K562 (cell line): Measurements from ENCODE around the gene GOLPH3. TPM values are rescaled to one million over a fixed set of nuclear protein-coding genes. Genes with fewer than 3 reads are reported as not detected.
"Not testable (repeated sequence)": the region's sequence is repeated elsewhere in the genome, so short reads cannot be mapped to it uniquely, and the experiment has no call there.

Experiments used
- ATAC-seq: fragments of 200-7000 bp; cut with Tn5 transposase; 3 replicates; pipeline ENCODE4 v1.9.1; 2020; ENCODE audit warnings: moderate library complexity
- BruUV-seq: library from RNA; stranded (reverse); fragments of 400-500 nt; replicated peaks from 2 replicates; lab custom pipeline; 2021; lab: Mats Ljungman, UMichigan
- CTCF ChIA-PET: fragments of 300-600 bp; formaldehyde crosslinking; extraction: SDS; loops from one replicate; lab custom pipeline; 2021; ENCODE audit warnings: low intra/inter-chr PET ratio; lab: Yijun Ruan, JAX
- POLR2A ChIA-PET: fragments of 300-600, 350-650 bp; sonication (Branson Sonifier 250); formaldehyde crosslinking; extraction: SDS; loops from one replicate; lab custom pipeline; 2021; ENCODE audit warnings: antibody characterized with exemption, inconsistent platforms; lab: Yijun Ruan, JAX
- DNase-seq, 4 experiments: peaks; one replicate each; pipeline versions ENCODE4 v3.0.0 to v3.0.0-alpha.2; 2011 to 2018; ENCODE audit warnings: low spot score in 3 of 4, mixed read lengths in 3 of 4; ENCODE audit errors: extremely low read depth in 1 of 4
- FAIRE-seq: peaks from 2 replicates; lab custom pipeline; 2011; peaks lifted over from hg19 to GRCh38; lab: Jason Lieb, UNC
- H2AFZ ChIP-seq: 2 replicates; pipeline ENCODE4 v1.6.0; 2011; ENCODE audit warnings: low read depth, low read length, control low read depth, inconsistent platforms
- H3K27ac ChIP-seq: fragments of 200-600 bp; 3 replicates; pipeline ENCODE4 v1.8.0; 2011; ENCODE audit warnings: low read depth, mild to moderate bottlenecking, control low read depth, inconsistent platforms, low read length, moderate library complexity, mixed read lengths; ENCODE audit errors: extremely low read depth
- H3K27me3 ChIP-seq, 2 experiments: fragments of 300-600 bp in 1 of 2; 2 replicates in 1 of 2; 3 replicates in 1 of 2; pipeline versions ENCODE4 v1.6.0 to v1.8.0; 2011; ENCODE audit warnings: inconsistent platforms in 2 of 2, low read length in 2 of 2, mild to moderate bottlenecking in 1 of 2, mixed read lengths in 1 of 2, moderate library complexity in 1 of 2; ENCODE audit not compliant: control insufficient read depth in 2 of 2, insufficient read depth in 2 of 2
- H3K36me3 ChIP-seq: fragments of 300-600 bp; 3 replicates; pipeline ENCODE4 v1.8.0; 2011; ENCODE audit warnings: mild to moderate bottlenecking, low read length, inconsistent platforms; ENCODE audit not compliant: control insufficient read depth, insufficient read depth
- H3K4me1 ChIP-seq, 2 experiments: fragments of 200-600 bp in 1 of 2; replicated peaks in 1 of 2; 2 replicates in 1 of 2; 3 replicates in 1 of 2; pipeline versions ENCODE4 v1.5.1 to v1.8.0; 2011; ENCODE audit warnings: inconsistent platforms in 2 of 2, low read length in 2 of 2, mild to moderate bottlenecking in 1 of 2, mixed read lengths in 1 of 2, moderate library complexity in 1 of 2; ENCODE audit not compliant: control insufficient read depth in 2 of 2, insufficient read depth in 2 of 2
- H3K4me2 ChIP-seq: 2 replicates; pipeline ENCODE4 v1.6.1; 2011; ENCODE audit warnings: low read length, control low read depth, inconsistent platforms, mixed read lengths; ENCODE audit not compliant: insufficient read depth
- H3K4me3 ChIP-seq: fragments of 200-600 bp; sonication (generic), shearing (Covaris generic); 2 replicates; pipeline ENCODE4 v1.5.1; 2016; ENCODE audit warnings: control low read depth, inconsistent platforms
- H3K79me2 ChIP-seq: fragments of 200-600 bp; 3 replicates; pipeline ENCODE4 v1.8.0; 2011; ENCODE audit warnings: low read length, inconsistent platforms; ENCODE audit not compliant: control insufficient read depth, insufficient read depth
- H3K9ac ChIP-seq, 2 experiments: 2 replicates each; pipeline versions ENCODE4 v1.6.0 to v1.6.1; 2011; ENCODE audit warnings: low read depth in 2 of 2, low read length in 2 of 2, control low read depth in 1 of 2, inconsistent platforms in 1 of 2, mild to moderate bottlenecking in 1 of 2, mixed read lengths in 1 of 2; ENCODE audit not compliant: insufficient read depth in 1 of 2
- H3K9me1 ChIP-seq: one replicate; pipeline ENCODE4 v1.6.0; 2011; ENCODE audit warnings: inconsistent platforms, mild to moderate bottlenecking, low read length, moderate library complexity; ENCODE audit not compliant: control insufficient read depth, insufficient read depth
- H3K9me3 ChIP-seq: replicated peaks from 2 replicates; pipeline ENCODE4 v1.5.1; 2011; ENCODE audit warnings: low read depth, low read length, inconsistent platforms; ENCODE audit not compliant: control insufficient read depth, insufficient read depth
- H4K20me1 ChIP-seq: replicated peaks from 2 replicates; pipeline ENCODE4 v1.6.1; 2011; ENCODE audit warnings: low read length, inconsistent platforms, mixed read lengths; ENCODE audit not compliant: control insufficient read depth, insufficient read depth
- ADNP ChIP-seq: fragments of 200-800 bp; sonication (Bioruptor generic); IDR thresholded peaks from 2 replicates; pipeline ENCODE4 v1.6.1; 2016; ENCODE audit warnings: missing genetic modification characterization, missing compliant biosample characterization
- AFF4 ChIP-seq: sonication (generic); formaldehyde crosslinking; IDR thresholded peaks from 2 replicates; pipeline ENCODE4 v1.8.0; 2023; ENCODE audit warnings: mild to moderate bottlenecking, missing genetic modification reagents
- CXXC5 ChIP-seq: fragments of 250-450 bp; sonication (Bioruptor Pico); IDR thresholded peaks from 2 replicates; pipeline ENCODE4 v1.8.0; 2022; ENCODE audit warnings: inconsistent platforms, mild to moderate bottlenecking, moderate library complexity
- HDAC1 ChIP-seq, 2 experiments: fragments of 450-650 bp; IDR thresholded peaks; 2 replicates each; pipeline ENCODE4 v1.6.1; 2016 to 2017; ENCODE audit warnings: inconsistent platforms in 1 of 2, mild to moderate bottlenecking in 1 of 2, moderate library complexity in 1 of 2
- NCOA1 ChIP-seq: fragments of 450-650 bp; IDR thresholded peaks from 2 replicates; pipeline ENCODE4 v1.6.1; 2016; ENCODE audit warnings: low read depth
- NRF1 ChIP-seq, 2 experiments: fragments of 450-650 bp; IDR thresholded peaks in 1 of 2; conservative IDR thresholded peaks in 1 of 2; 2 replicates each; pipeline ENCODE4 v1.6.1; 2014; ENCODE audit warnings: mild to moderate bottlenecking in 2 of 2
- RBBP5 ChIP-seq: fragments of 200-600 bp; sonication (generic); IDR thresholded peaks from 2 replicates; pipeline ENCODE4 v1.6.1; 2012; ENCODE audit warnings: borderline replicate concordance, mild to moderate bottlenecking, low read length, control low read depth, inconsistent platforms; ENCODE audit not compliant: insufficient read depth, poor library complexity, severe bottlenecking
- RBFOX2 ChIP-seq: fragments of 200-400 bp; formaldehyde crosslinking; IDR thresholded peaks from 2 replicates; pipeline ENCODE4 v1.6.1; 2017; ENCODE audit warnings: low read depth, mild to moderate bottlenecking, low read length, moderate library complexity
- SMARCA4 ChIP-seq: fragments of 450-650 bp; IDR thresholded peaks from 2 replicates; pipeline ENCODE4 v1.6.1; 2016
- TAF1 ChIP-seq: IDR thresholded peaks from 2 replicates; pipeline ENCODE4 v1.6.1; 2011; ENCODE audit warnings: mild to moderate bottlenecking, low read length, moderate library complexity; ENCODE audit not compliant: insufficient read depth, control insufficient read depth, severe bottlenecking; ENCODE audit errors: extremely low read depth
- WGBS: fragments of 100-300 bp; shearing (Covaris generic); methylation state at CpG from one replicate; pipeline ENCODE4 v1.1.6; 2016; ENCODE audit warnings: low coverage, mixed read lengths; ENCODE audit not compliant: insufficient coverage; ENCODE audit errors: missing lambda C conversion rate; 5-methylcytosine and 5-hydroxymethylcytosine counted together
- in situ Hi-C: fragments of 300-500 bp; cut with MboI; formaldehyde crosslinking; loops from 4 replicates; pipeline ENCODE4 v1.15.0; 2018; ENCODE audit warnings: inconsistent platforms, mixed read lengths
- intact Hi-C: fragments of 100-400 bp; cut with micrococcal nuclease; formaldehyde crosslinking; loops from 2 replicates; pipeline ENCODE4 v1.14.2; 2022
- polyA plus RNA-seq, 8 experiments: library from polyadenylated mRNA; depleted of rRNA in 4 of 8; stranded (reverse) in 5 of 8; unstranded in 3 of 8; fragments of >200 nt; fragmentation: Nextera tagmentation in 2 of 8; fragmentation: Illumina TruSeq in 1 of 8; extraction: Ambion mirVana in 2 of 8; extraction: Trizol in 1 of 8; gene quantifications; 2 replicates each; pipeline versions ENCODE4 v1.2.1 to v1.2.3, GENCODE V29; 2011 to 2014; ENCODE audit warnings: inconsistent platforms in 1 of 8, missing spikeins in 1 of 8
- total RNA-seq, 7 experiments: library from RNA; depleted of rRNA in 6 of 7; stranded (reverse); fragments of >200 nt in 6 of 7; fragmentation: Illumina TruSeq in 2 of 7; extraction: Trizol in 2 of 7; gene quantifications; 2 replicates each; pipeline versions ENCODE4 v1.2.1 to v1.2.3, GENCODE V29; 2011 to 2021; ENCODE audit warnings: low replicate concordance in 1 of 7
- TF ChIP-seq, protein P1 (sequence below), 2 experiments: fragments of 450-650 bp; IDR thresholded peaks; 2 replicates each; pipeline ENCODE4 v1.6.1; 2016
- TF ChIP-seq, protein P2 (sequence below): fragments of 450-650 bp; formaldehyde crosslinking; IDR thresholded peaks from 2 replicates; pipeline ENCODE4 v1.4.0; 2020; ENCODE audit warnings: mild to moderate bottlenecking, moderate library complexity

Gene GOLPH3
- total and polyA plus RNA-seq, 9 of the 15 experiments (the other 6 are each of a cell fraction or from before 2014, with no cell fraction given), result 18.8 to 94.6 (median 55.1) TPM

GRCh38 chr5:32172186-32172911 lies 1.8 kb downstream of the GOLPH3 start:
- H2AFZ ChIP-seq, H3K9me3 ChIP-seq, in situ Hi-C loops, intact Hi-C loops, H3K9me1 ChIP-seq, H3K27me3 ChIP-seq, CTCF ChIA-PET, H4K20me1 ChIP-seq, FAIRE-seq: not testable (repeated sequence)
- H3K27ac ChIP-seq, result peak overlapping the region; percentile 98
- H3K36me3 ChIP-seq, result peaks cover 47% of the 10 kb centered on the region
- H3K9ac ChIP-seq, result peak overlapping the region; percentile 92 to 96
- H3K4me2 ChIP-seq, result peak overlapping the region; percentile 89
- ATAC-seq (peak; percentile 3), DNase-seq (peak in 1 of 4 experiments; percentile 48)
- BruUV-seq, result TSS peak; percentile 37
- peak overlapping the region; percentile 81 for H3K4me3 ChIP-seq
- H3K79me2 ChIP-seq, result peaks cover 79% of the 10 kb centered on the region
- POLR2A ChIA-PET, result interaction anchor here (0.6 to 7.6 kb wide), 4 partner anchors 8 to 26 kb away, joined by 3 to 51 read pairs (median 16); no protein-coding TSS in a partner anchor
- H3K4me1 ChIP-seq, result peaks cover 4 to 13% of the 10 kb centered on the region in 2 experiments
- WGBS, result 0% methylated on average over 34 of the region's 34 CpGs
- TF ChIP-seq RBFOX2, result peak; percentile 55; the same call in 1 of the 2 replicates
- TF ChIP-seq RBBP5, result peak; percentile 60
- 0 out of 2 replicates have a peak, but pooled peaks have one; percentile 27 for TF ChIP-seq AFF4 (CRISPR knock-in tag)
- peak; percentile 19; the same call in 1 of the 2 replicates for TF ChIP-seq CXXC5 (CRISPR knock-in tag)
- TF ChIP-seq NCOA1, result 0 out of 2 replicates have a peak, but pooled peaks have one; percentile 33
- peak; percentile 27; the same call in 1 of the 2 replicates for TF ChIP-seq SMARCA4
- peak in 1 of 2 experiments; percentile 68; a peak in 2 of 4 replicates for TF ChIP-seq HDAC1 (IDR thresholded peaks at IDR 0.05)
- TF ChIP-seq TAF1, result peak; percentile 36
- TF ChIP-seq, protein P1, sequence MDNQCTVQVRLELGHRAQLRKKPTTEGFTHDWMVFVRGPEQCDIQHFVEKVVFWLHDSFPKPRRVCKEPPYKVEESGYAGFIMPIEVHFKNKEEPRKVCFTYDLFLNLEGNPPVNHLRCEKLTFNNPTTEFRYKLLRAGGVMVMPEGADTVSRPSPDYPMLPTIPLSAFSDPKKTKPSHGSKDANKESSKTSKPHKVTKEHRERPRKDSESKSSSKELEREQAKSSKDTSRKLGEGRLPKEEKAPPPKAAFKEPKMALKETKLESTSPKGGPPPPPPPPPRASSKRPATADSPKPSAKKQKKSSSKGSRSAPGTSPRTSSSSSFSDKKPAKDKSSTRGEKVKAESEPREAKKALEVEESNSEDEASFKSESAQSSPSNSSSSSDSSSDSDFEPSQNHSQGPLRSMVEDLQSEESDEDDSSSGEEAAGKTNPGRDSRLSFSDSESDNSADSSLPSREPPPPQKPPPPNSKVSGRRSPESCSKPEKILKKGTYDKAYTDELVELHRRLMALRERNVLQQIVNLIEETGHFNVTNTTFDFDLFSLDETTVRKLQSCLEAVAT (IDR thresholded peaks at IDR 0.05), result peak; percentile 84 to 87; a peak in 3 of 4 replicates
- TF ChIP-seq, protein P2, sequence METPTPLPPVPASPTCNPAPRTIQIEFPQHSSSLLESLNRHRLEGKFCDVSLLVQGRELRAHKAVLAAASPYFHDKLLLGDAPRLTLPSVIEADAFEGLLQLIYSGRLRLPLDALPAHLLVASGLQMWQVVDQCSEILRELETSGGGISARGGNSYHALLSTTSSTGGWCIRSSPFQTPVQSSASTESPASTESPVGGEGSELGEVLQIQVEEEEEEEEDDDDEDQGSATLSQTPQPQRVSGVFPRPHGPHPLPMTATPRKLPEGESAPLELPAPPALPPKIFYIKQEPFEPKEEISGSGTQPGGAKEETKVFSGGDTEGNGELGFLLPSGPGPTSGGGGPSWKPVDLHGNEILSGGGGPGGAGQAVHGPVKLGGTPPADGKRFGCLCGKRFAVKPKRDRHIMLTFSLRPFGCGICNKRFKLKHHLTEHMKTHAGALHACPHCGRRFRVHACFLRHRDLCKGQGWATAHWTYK (CRISPR knock-in tag), result 0 out of 2 replicates have a peak, but pooled peaks have one; percentile 41
- TF ChIP-seq ADNP (tag), result 0 out of 2 replicates have a peak, but pooled peaks have one; percentile 39
- peak; percentile 54 to 65; a peak in 3 of 4 replicates for TF ChIP-seq NRF1 (conservative IDR thresholded peaks at IDR 0.05 in 1 of 2, IDR thresholded peaks at IDR 0.05 in 1 of 2)
